H9 (cell line): Measurements from ENCODE around the gene NUMA1. TPM values are rescaled to one million over a fixed set of nuclear protein-coding genes. Genes with fewer than 3 reads are reported as not detected.

ENCODE experiments used
- DNase-seq: peaks from one replicate; pipeline ENCODE4 v3.0.0-alpha.2; 2017
- H2AFZ ChIP-seq: one replicate; pipeline ENCODE4 v1.6.1; 2013; ENCODE audit warnings: mild to moderate bottlenecking, low read length, control low read depth, moderate library complexity
- H2AK5ac ChIP-seq: 2 replicates; pipeline ENCODE4 v1.6.1; 2013; ENCODE audit warnings: low read length, control low read depth, mixed read lengths; ENCODE audit not compliant: insufficient read length
- H2BK120ac ChIP-seq: one replicate; pipeline ENCODE4 v1.6.1; 2013; ENCODE audit warnings: low read depth, mild to moderate bottlenecking, low read length, control low read depth, inconsistent platforms; ENCODE audit not compliant: poor library complexity, severe bottlenecking
- H2BK12ac ChIP-seq: 2 replicates; pipeline ENCODE4 v1.6.1; 2013; ENCODE audit warnings: low read length, control low read depth, mixed read lengths, low read depth; ENCODE audit not compliant: insufficient read length
- H2BK15ac ChIP-seq: 2 replicates; pipeline ENCODE4 v1.6.1; 2013; ENCODE audit warnings: low read depth, low read length, control low read depth
- H2BK20ac ChIP-seq: one replicate; pipeline ENCODE4 v1.6.1; 2013; ENCODE audit warnings: low read depth, mild to moderate bottlenecking, low read length, control low read depth, inconsistent platforms; ENCODE audit not compliant: poor library complexity, severe bottlenecking
- H2BK5ac ChIP-seq: 2 replicates; pipeline ENCODE4 v1.6.1; 2013; ENCODE audit warnings: low read length, control low read depth, mixed read lengths; ENCODE audit not compliant: insufficient read length
- H3K14ac ChIP-seq: 2 replicates; pipeline ENCODE4 v1.6.1; 2013; ENCODE audit warnings: low read length, control low read depth; ENCODE audit not compliant: insufficient read depth
- H3K18ac ChIP-seq: 2 replicates; pipeline ENCODE4 v1.6.1; 2013; ENCODE audit warnings: low read depth, mild to moderate bottlenecking, mixed read lengths, low read length, control low read depth; ENCODE audit not compliant: insufficient read length
- H3K23ac ChIP-seq: 2 replicates; pipeline ENCODE4 v1.6.1; 2013; ENCODE audit warnings: low read length, control low read depth, mixed read lengths, low read depth; ENCODE audit not compliant: insufficient read length
- H3K23me2 ChIP-seq: 2 replicates; pipeline ENCODE4 v1.6.1; 2013; ENCODE audit warnings: low read depth, mild to moderate bottlenecking, mixed read lengths, low read length, control low read depth; ENCODE audit not compliant: insufficient read length, poor library complexity, severe bottlenecking
- H3K27ac ChIP-seq: 2 replicates; pipeline ENCODE4 v1.5.1; 2013; ENCODE audit warnings: low read length, control low read depth, mixed read lengths, low read depth; ENCODE audit not compliant: insufficient read length
- H3K27me3 ChIP-seq: 2 replicates; pipeline ENCODE4 v1.6.1; 2013; ENCODE audit warnings: low read length, control low read depth, inconsistent platforms; ENCODE audit not compliant: insufficient read depth
- H3K4ac ChIP-seq: 2 replicates; pipeline ENCODE4 v1.6.1; 2013; ENCODE audit warnings: low read depth, mild to moderate bottlenecking, control low read depth, inconsistent platforms, low read length, moderate library complexity
- H3K4me1 ChIP-seq: 2 replicates; pipeline ENCODE4 v1.6.1; 2013; ENCODE audit warnings: low read length, control low read depth, inconsistent platforms; ENCODE audit not compliant: insufficient read depth
- H3K4me2 ChIP-seq: 2 replicates; pipeline ENCODE4 v1.6.1; 2013; ENCODE audit warnings: low read length, control low read depth, mixed read lengths; ENCODE audit not compliant: insufficient read length, insufficient read depth
- H3K56ac ChIP-seq: 2 replicates; pipeline ENCODE4 v1.6.1; 2013; ENCODE audit warnings: low read depth, mild to moderate bottlenecking, mixed read lengths, low read length, control low read depth; ENCODE audit not compliant: insufficient read length
- H3K79me1 ChIP-seq: 2 replicates; pipeline ENCODE4 v1.6.1; 2013; ENCODE audit warnings: low read depth, mild to moderate bottlenecking, moderate library complexity, low read length, control low read depth, inconsistent platforms; ENCODE audit not compliant: insufficient read depth, poor library complexity, severe bottlenecking
- H3K79me2 ChIP-seq: 2 replicates; pipeline ENCODE4 v1.6.1; 2013; ENCODE audit warnings: low read length, control low read depth, inconsistent platforms; ENCODE audit not compliant: insufficient read depth
- H3K9ac ChIP-seq: 2 replicates; pipeline ENCODE4 v1.6.1; 2013; ENCODE audit warnings: low read length, control low read depth, mixed read lengths; ENCODE audit not compliant: insufficient read length; ENCODE audit errors: extremely low read depth
- H3K9me3 ChIP-seq: one replicate; pipeline ENCODE4 v1.6.1; 2013; ENCODE audit warnings: low read depth, low read length, inconsistent platforms; ENCODE audit not compliant: control insufficient read depth
- H3T11ph ChIP-seq: one replicate; pipeline ENCODE4 v1.6.1; 2013; ENCODE audit warnings: mild to moderate bottlenecking, low read length, control low read depth, inconsistent platforms
- H4K20me1 ChIP-seq: one replicate; pipeline ENCODE4 v1.6.1; 2013; ENCODE audit not compliant: control insufficient read depth, insufficient read length, insufficient read depth
- H4K5ac ChIP-seq: 2 replicates; pipeline ENCODE4 v1.6.1; 2013; ENCODE audit warnings: low read depth, mild to moderate bottlenecking, mixed read lengths, low read length, control low read depth; ENCODE audit not compliant: insufficient read length
- H4K8ac ChIP-seq: replicated peaks from 2 replicates; pipeline ENCODE4 v1.6.1; 2013; ENCODE audit warnings: low read length, control low read depth, mixed read lengths, low read depth; ENCODE audit not compliant: insufficient read length
- H4K91ac ChIP-seq: 2 replicates; pipeline ENCODE4 v1.6.1; 2013; ENCODE audit warnings: low read depth, mild to moderate bottlenecking, moderate library complexity, mixed read lengths, low read length, control low read depth; ENCODE audit not compliant: insufficient read length
- H3K27ac Mint-ChIP-seq, 3 experiments: 2 replicates in 2 of 3; 3 replicates in 1 of 3; pipeline ENCODE4 v1.8.0; 2020 to 2021; ENCODE audit warnings: mixed read lengths in 3 of 3, mild to moderate bottlenecking in 1 of 3, moderate library complexity in 1 of 3
- H3K27me3 Mint-ChIP-seq: 2 replicates; pipeline ENCODE4 v1.8.0; 2021; ENCODE audit warnings: low read depth, mild to moderate bottlenecking, moderate library complexity, mixed read lengths
- H3K36me3 Mint-ChIP-seq, 3 experiments: 2 replicates in 2 of 3; 3 replicates in 1 of 3; pipeline ENCODE4 v1.8.0; 2020 to 2021; ENCODE audit warnings: low read depth in 3 of 3, mixed read lengths in 3 of 3; ENCODE audit not compliant: insufficient read depth in 1 of 3
- H3K4me1 Mint-ChIP-seq, 2 experiments: 2 replicates each; pipeline ENCODE4 v1.8.0; 2020; ENCODE audit warnings: mixed read lengths in 2 of 2
- H3K4me3 Mint-ChIP-seq, 2 experiments: 2 replicates in 1 of 2; 3 replicates in 1 of 2; pipeline ENCODE4 v1.8.0; 2020 to 2021; ENCODE audit warnings: mild to moderate bottlenecking in 2 of 2, mixed read lengths in 2 of 2, moderate library complexity in 1 of 2
- H3K9me3 Mint-ChIP-seq, 2 experiments: 2 replicates in 1 of 2; 3 replicates in 1 of 2; pipeline ENCODE4 v1.8.0; 2020; ENCODE audit warnings: mild to moderate bottlenecking in 2 of 2, mixed read lengths in 2 of 2, moderate library complexity in 1 of 2
- CTCF ChIP-seq: fragments of 200-600 bp; sonication (generic); conservative IDR thresholded peaks from 3 replicates; pipeline ENCODE4 v1.8.0; 2021; ENCODE audit warnings: antibody characterized with exemption, mild to moderate bottlenecking
- WGBS: extraction: QIAGEN DNeasy Blood & Tissue Kit; methylation state at CpG from one replicate; pipeline ENCODE4 v1.1.7; 2013; ENCODE audit warnings: missing lambda C conversion rate, low lambda C conversion rate, mixed read lengths; ENCODE audit not compliant: insufficient read length; ENCODE audit errors: extremely low coverage; 5-methylcytosine and 5-hydroxymethylcytosine counted together
- total RNA-seq: library from RNA; stranded (reverse); gene quantifications from 2 replicates; pipeline ENCODE4 v1.2.1, GENCODE V29; 2021

The NUMA1 gene
- total RNA-seq, 1 experiment from 2014 or later = 136 TPM

- Histone ChIP-seq H4K20me1 (no peaks in the 10 kb centered on the region), H3K9me3 (no peaks in the 10 kb centered on the region), H4K8ac (no peak overlapping the region), H3K79me2 (no peaks in the 10 kb centered on the region), H4K5ac (no peak overlapping the region), H3K23me2 (no peaks in the 10 kb centered on the region), H4K91ac (no peak overlapping the region), H3K27ac (no peak overlapping the region), H3K56ac (no peak overlapping the region), H3K27me3 (no peaks in the 10 kb centered on the region), H3T11ph (no peak overlapping the region), H3K23ac (no peak overlapping the region), H2AK5ac (no peak overlapping the region), H3K14ac (no peak overlapping the region), H2BK20ac (no peak overlapping the region), H3K4me1 (no peaks in the 10 kb centered on the region), H2BK5ac (no peak overlapping the region), H2BK15ac (no peak overlapping the region), H2BK120ac (no peak overlapping the region), H3K4me2 (no peak overlapping the region), H3K18ac (no peak overlapping the region), H2AFZ (no peak overlapping the region), H3K79me1 (no peaks in the 10 kb centered on the region), H3K9ac (no peak overlapping the region), H2BK12ac (no peak overlapping the region), H3K4ac (no peak overlapping the region)
- Mint-ChIP-seq H3K4me1 (no peaks in the 10 kb centered on the region), H3K27me3 (no peaks in the 10 kb centered on the region), H3K9me3 (no peaks in the 10 kb centered on the region), H3K36me3 (peaks cover 0 to 16% (median 0%) of the 10 kb centered on the region in 3 experiments; a peak in 5 of 7 replicates), H3K4me3 (no peak overlapping the region), H3K27ac (no peak overlapping the region; a peak in 1 of 7 replicates)
- DNase-seq = no peak
- WGBS = no CpG with 5 or more reads among the region's 3 CpGs
- no peak for TF ChIP-seq CTCF
Observed at GRCh38 chr11:71992136-71992730, 88.1 kb downstream of the NUMA1 start.
